Osteoblast (primary cell): ENCODE measurements around the gene DTNBP1. TPM values are rescaled to one million over a fixed set of nuclear protein-coding genes. Genes with fewer than 3 reads are reported as not detected.

Experiments used
- DNase-seq: peaks from one replicate; pipeline ENCODE4 v3.0.0; 2011; ENCODE audit warnings: low spot score, mixed read lengths; ENCODE audit not compliant: insufficient read length; ENCODE audit errors: missing footprints
- H2AFZ ChIP-seq: 2 replicates; pipeline ENCODE4 v1.6.0; 2011; ENCODE audit warnings: mild to moderate bottlenecking, low read length
- H3K27ac ChIP-seq: 2 replicates; pipeline ENCODE4 v1.5.1; 2011; ENCODE audit warnings: mild to moderate bottlenecking, low read depth, low read length, moderate library complexity
- H3K27me3 ChIP-seq: 2 replicates; pipeline ENCODE4 v1.6.0; 2012; ENCODE audit warnings: mild to moderate bottlenecking, control low read depth, inconsistent platforms, low read length, moderate library complexity; ENCODE audit not compliant: insufficient read depth
- H3K36me3 ChIP-seq: 2 replicates; pipeline ENCODE4 v1.5.1; 2011; ENCODE audit warnings: mild to moderate bottlenecking, low read length, control low read depth, moderate library complexity; ENCODE audit not compliant: insufficient read depth
- H3K4me1 ChIP-seq: 2 replicates; pipeline ENCODE4 v1.5.1; 2011; ENCODE audit warnings: mild to moderate bottlenecking, low read length, control low read depth, moderate library complexity; ENCODE audit not compliant: insufficient read depth
- H3K4me2 ChIP-seq: 2 replicates; pipeline ENCODE4 v1.6.0; 2011; ENCODE audit warnings: mild to moderate bottlenecking, low read length; ENCODE audit not compliant: insufficient read depth
- H3K4me3 ChIP-seq: fragments of 200-600 bp; sonication (generic); 3 replicates; pipeline ENCODE4 v1.5.1; 2012; ENCODE audit warnings: mild to moderate bottlenecking, low read length, inconsistent platforms; ENCODE audit not compliant: insufficient read depth
- H3K79me2 ChIP-seq: 2 replicates; pipeline ENCODE4 v1.6.0; 2012; ENCODE audit warnings: mild to moderate bottlenecking, low read length, control low read depth, inconsistent platforms; ENCODE audit not compliant: insufficient read depth
- H3K9me3 ChIP-seq: 2 replicates; pipeline ENCODE4 v1.5.1; 2011; ENCODE audit warnings: low read depth, low read length, control low read depth
- H4K20me1 ChIP-seq: 2 replicates; pipeline ENCODE4 v1.6.0; 2012; ENCODE audit warnings: mild to moderate bottlenecking, low read length, control low read depth; ENCODE audit not compliant: insufficient read depth
- CTCF ChIP-seq: IDR thresholded peaks from 2 replicates; pipeline ENCODE4 v1.5.1; 2011; ENCODE audit warnings: mild to moderate bottlenecking, low read depth, low read length, moderate library complexity; ENCODE audit errors: extremely low read depth
- total RNA-seq: library from RNA; depleted of rRNA; stranded (reverse); fragments of >200 nt; gene quantifications from 2 replicates; pipeline ENCODE4 v1.2.3, GENCODE V29; 2012

Gene DTNBP1
- total RNA-seq, 1 donor = 5.8 TPM

DNA sequence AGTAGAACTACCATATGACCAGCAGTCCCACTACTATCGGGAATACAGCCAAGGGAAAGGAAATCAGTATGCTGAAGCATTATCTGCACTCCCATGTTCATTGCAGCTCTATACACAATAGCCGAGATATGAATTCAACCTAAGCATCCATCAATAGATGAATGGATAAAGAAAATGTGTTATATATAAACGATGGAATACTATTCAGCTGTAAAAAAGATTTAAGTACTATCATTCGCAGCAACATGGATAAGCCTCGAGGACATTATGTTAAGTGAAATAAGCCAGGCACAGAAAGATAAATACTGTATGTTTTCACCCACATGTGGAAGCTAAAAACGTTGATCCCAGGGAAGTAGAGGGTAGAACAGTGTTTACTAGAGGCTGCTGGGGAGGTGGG, 44.1 kb downstream of the DTNBP1 start:
- Histone ChIP-seq H3K79me2 (peaks cover 24% of the 10 kb centered on the region), H3K27ac (no peak overlapping the region), H4K20me1 (peaks cover 9% of the 10 kb centered on the region), H2AFZ (no peak overlapping the region), H3K27me3 (no peaks in the 10 kb centered on the region), H3K4me1 (peaks cover 5% of the 10 kb centered on the region), H3K4me2 (no peak overlapping the region), H3K4me3 (no peak overlapping the region), H3K36me3 (no peaks in the 10 kb centered on the region), H3K9me3 (no peaks in the 10 kb centered on the region)
- no peak for DNase-seq
- TF ChIP-seq CTCF = no peak

DNA sequence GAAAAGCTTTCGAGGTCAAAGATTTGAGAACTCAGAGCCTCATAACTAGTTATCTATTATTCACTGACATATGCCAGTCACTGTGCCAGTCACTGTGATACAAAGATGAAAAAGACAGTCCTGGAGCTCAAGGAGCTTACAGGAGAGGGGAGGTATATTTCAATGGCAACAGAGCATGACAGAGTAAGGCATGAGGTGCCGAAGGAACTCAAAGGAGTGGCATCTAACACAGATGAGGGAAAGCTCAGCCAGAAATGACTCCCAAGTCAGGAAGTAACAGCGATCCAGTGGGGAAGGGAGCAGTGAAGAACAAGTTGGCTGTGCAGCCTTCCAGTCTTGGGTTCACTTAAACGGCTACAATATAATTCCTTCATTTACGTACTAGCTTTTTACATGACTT, 46.6 kb downstream of the DTNBP1 start:
- no peak for TF ChIP-seq CTCF
- H4K20me1 ChIP-seq = peaks cover 5% of the 10 kb centered on the region
- H3K4me2 ChIP-seq = no peak overlapping the region
- H3K4me1 ChIP-seq = no peaks in the 10 kb centered on the region
- DNase-seq = no peak
- H3K79me2 ChIP-seq = peaks cover 15% of the 10 kb centered on the region
- no peak overlapping the region for H2AFZ ChIP-seq
- H3K36me3 ChIP-seq = no peaks in the 10 kb centered on the region
- no peaks in the 10 kb centered on the region for H3K27me3 ChIP-seq
- H3K9me3 ChIP-seq = no peaks in the 10 kb centered on the region
- no peak overlapping the region for H3K4me3 ChIP-seq
- H3K27ac ChIP-seq = no peak overlapping the region

DNA sequence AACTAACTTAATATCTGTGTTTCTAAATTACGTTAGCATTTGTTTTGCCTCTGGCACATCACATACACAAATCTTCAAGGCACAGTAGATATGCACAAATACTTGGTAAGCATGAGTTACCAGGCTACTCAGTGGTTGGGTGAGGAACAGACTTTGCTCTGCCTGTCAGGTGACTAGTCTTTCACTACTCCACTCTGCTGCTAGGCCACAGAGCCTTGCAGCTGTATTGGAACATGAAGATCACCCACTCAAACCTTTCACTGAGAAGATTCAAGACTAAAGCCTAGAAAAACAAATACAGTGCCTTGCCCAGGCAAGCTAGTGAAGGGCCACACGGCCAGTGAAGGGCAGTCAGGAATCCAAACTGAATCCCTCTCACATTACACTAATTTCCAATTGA, 47.0 kb downstream of the DTNBP1 start:
- Histone ChIP-seq H3K4me3 (no peak overlapping the region), H3K79me2 (peaks cover 15% of the 10 kb centered on the region), H3K4me2 (no peak overlapping the region), H3K27ac (no peak overlapping the region), H2AFZ (no peak overlapping the region), H3K27me3 (no peaks in the 10 kb centered on the region), H3K9me3 (no peaks in the 10 kb centered on the region), H4K20me1 (peaks cover 5% of the 10 kb centered on the region), H3K36me3 (no peaks in the 10 kb centered on the region), H3K4me1 (no peaks in the 10 kb centered on the region)
- no peak for DNase-seq
- no peak for TF ChIP-seq CTCF

GRCh38 chr6:15614277-15614676, 48.6 kb downstream of the DTNBP1 start:
- H3K79me2 ChIP-seq = peaks cover 15% of the 10 kb centered on the region
- H3K4me3 ChIP-seq = no peak overlapping the region
- no peaks in the 10 kb centered on the region for H3K27me3 ChIP-seq
- H2AFZ ChIP-seq = no peak overlapping the region
- DNase-seq = no peak
- H3K4me1 ChIP-seq = no peaks in the 10 kb centered on the region
- H3K9me3 ChIP-seq = no peaks in the 10 kb centered on the region
- H4K20me1 ChIP-seq = peaks cover 5% of the 10 kb centered on the region
- no peak for TF ChIP-seq CTCF
- H3K4me2 ChIP-seq = no peak overlapping the region
- no peak overlapping the region for H3K27ac ChIP-seq
- no peaks in the 10 kb centered on the region for H3K36me3 ChIP-seq
